NK-92 (cell line): ENCODE data around the gene MAN1C1.

ENCODE experiments used
- DNase-seq: peaks from one replicate; lab custom pipeline; 2025; ENCODE audit not compliant: unreplicated experiment; lab: John Stamatoyannopoulos, UW

The MAN1C1 gene

GRCh38 chr1:25757151-25757845 lies 140.7 kb downstream of the MAN1C1 start:
- no peak for DNase-seq

DNA sequence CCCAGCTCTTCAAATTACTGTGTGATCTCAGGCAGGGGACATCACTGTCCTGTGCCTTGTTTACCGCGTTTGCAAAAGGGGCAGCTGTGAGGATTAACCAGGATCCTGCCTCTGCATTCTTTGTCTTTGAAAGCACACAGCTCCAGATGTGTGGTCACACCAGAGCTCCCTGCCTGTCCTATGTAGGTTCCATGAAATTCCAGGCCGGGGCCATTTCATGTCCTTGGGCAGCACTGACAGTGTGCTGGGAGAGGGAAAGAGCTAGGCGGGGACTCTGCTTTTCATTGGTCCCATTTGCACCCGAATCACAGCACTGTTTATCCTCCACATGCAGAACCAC lies 141.2 kb downstream of the MAN1C1 start:
- no peak for DNase-seq

GRCh38 chr1:25758466-25759070 lies 142.0 kb downstream of the MAN1C1 start:
- DNase-seq: no peak

DNA sequence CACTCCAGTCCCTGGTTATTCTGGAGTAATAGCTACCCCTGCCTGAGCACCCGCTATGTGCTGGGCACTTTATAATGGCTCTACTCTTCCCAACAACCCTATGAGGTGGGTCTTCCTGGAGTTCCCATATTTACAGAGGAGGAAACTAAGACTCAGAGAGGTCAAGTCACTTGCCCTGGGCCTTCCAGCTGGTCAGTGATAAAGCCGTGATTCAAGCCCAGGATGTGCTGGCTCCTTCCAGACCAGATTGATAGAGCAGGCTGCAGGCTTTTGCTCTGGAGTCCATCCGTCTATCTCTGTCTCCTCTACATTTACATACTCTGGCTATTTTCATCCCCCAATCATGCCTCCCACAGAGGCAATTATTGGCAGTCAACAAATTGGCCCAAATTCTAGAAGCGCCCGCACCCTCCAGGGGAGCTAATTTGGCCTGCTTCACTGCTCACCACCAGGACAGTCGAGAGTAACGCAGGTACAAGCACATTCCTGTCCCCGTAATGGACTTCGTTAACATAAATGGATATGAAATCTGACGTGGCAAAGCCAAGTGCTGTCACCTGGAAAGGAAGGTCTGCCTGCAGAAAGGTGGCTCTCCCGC lies 143.6 kb downstream of the MAN1C1 start:
- DNase-seq: no peak

GRCh38 chr1:25760871-25761270 lies 144.3 kb downstream of the MAN1C1 start:
- no peak for DNase-seq

DNA sequence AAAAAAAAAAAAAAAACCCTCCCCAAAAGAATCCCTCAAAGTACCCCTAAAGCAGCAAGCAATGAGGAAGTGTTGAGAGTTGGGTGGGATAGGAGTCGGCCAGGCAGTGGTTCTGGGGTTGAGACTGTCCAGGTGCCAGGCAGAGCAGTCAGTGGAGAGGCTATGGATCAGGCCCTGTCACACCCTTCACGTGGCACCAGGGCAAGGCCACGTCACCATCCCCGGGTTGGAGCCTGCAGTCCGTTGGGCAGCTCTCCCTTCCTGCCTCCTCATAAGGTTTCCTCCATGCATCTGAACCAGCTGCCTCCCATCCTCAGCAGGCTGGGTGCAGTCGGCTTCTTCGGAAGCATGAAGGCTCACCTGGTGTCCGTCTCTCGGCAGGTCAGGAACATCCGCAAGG lies 146.9 kb downstream of the MAN1C1 start:
- no peak for DNase-seq

- no peak for DNase-seq
Observed at GRCh38 chr1:25765136-25765922, 148.7 kb downstream of the MAN1C1 start.

GRCh38 chr1:25765923-25766589 lies 149.5 kb downstream of the MAN1C1 start:
- no peak for DNase-seq

- no peak for DNase-seq
Observed at GRCh38 chr1:25766721-25767436, 150.3 kb downstream of the MAN1C1 start.

DNA sequence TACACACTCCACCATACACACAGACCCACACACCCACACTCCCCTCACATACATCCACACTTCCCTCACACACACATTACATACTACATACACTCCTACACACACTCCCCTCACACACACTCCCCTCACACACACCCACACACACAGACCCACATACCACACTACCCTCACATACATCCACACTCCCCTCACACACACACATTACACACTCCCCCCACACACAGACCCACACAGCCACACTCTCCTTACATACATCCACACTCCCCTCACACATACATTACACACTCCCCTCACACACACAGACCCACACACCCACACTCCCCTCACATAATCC lies 150.8 kb downstream of the MAN1C1 start:
- DNase-seq: no peak

GRCh38 chr1:25768999-25769398 lies 152.4 kb downstream of the MAN1C1 start:
- DNase-seq: no peak

GRCh38 chr1:25769625-25770383 lies 153.2 kb downstream of the MAN1C1 start:
- DNase-seq: no peak

DNA sequence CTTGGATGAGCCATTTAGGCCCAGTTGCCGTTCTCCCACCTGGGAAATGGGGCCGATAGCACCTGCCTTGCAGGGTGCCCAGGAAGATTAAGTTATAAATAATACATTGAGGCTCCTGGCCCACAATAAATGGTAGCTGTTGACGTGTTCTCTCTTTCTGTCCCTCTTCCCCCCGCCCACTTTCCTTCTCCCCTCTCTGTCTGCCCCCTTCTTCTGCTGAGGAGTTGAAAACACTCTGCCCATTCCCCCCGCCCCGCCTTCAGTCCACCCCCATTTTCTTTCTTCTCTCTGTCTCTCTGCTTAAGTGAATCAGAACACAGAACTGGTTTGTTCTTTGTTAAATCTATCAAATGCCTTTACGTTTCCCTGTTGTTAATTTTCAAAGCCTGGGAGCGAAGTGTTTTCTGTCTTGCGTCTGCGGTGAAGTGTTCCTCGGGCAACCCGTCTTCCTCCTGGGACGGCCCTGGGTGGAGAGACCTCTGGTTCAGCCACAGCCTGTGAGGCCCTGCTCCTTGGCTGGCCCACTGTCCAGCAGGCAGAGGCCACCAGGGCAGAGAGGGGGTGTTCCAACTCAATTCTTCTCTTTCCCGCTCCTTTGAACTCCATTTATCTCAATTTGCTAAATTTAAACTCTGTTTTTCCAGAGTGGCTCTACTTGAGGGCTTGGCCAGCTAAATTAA lies 154.1 kb downstream of the MAN1C1 start:
- no peak for DNase-seq

GRCh38 chr1:25771221-25772114 lies 154.9 kb downstream of the MAN1C1 start:
- no peak for DNase-seq

DNA sequence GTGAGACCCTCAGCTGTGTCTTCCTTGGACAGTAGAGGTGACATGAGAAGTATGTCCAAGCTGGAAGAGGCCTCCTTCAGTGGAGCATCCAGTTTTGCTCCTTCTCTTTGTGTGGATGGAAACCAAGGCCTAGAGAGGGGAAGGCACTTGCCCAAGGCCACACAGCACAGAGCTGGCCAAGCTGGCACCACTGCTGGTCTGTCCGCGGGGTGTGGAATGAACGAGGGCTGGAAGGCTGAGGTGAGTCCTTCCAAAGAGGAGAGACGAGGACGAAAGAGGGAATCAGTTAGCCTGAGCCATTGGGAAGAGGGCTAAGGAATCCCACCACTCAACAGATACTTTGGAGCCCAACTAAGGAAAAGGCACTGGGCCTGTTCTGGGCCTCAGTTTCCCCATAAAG lies 155.6 kb downstream of the MAN1C1 start:
- DNase-seq: no peak

DNA sequence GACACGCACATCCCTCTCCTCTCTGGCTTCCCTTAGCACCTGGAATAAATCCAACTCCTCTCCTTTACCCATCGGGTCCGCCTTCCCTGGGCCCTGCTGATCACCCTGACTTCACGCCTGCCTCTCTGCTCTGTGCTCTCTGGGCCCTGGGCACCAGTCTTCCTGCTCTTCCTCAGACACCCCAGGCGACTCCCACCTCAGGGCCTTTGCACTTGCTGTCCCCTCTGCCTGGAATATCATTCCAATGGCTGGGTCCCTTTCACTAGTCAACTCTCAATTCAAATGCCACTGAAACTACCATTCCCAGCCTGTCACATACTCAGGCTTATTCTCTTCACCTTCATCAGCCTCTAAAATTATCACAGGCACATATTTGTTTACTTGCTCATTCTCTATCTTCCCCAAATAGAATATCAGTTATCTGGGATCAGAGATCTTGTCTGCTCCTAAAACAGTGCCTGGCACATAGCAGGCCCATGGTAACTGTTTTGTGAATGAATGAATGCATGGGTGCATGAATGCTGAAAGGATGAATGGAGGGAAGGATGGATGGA lies 156.2 kb downstream of the MAN1C1 start:
- DNase-seq: no peak

- DNase-seq: no peak
Observed at GRCh38 chr1:25773441-25774125, 157.0 kb downstream of the MAN1C1 start.
